Activated naive CD4-positive, alpha-beta T cell treated with anti-CD3 and anti-CD28 coated beads, Interleukin-2, amount 50 U/mL, for 16 hours (primary cell): ENCODE measurements around the gene SLC39A5.

Experiments
- DNase-seq: peaks from one replicate; pipeline ENCODE4 v3.0.0-alpha.2; 2020

Gene SLC39A5

DNA sequence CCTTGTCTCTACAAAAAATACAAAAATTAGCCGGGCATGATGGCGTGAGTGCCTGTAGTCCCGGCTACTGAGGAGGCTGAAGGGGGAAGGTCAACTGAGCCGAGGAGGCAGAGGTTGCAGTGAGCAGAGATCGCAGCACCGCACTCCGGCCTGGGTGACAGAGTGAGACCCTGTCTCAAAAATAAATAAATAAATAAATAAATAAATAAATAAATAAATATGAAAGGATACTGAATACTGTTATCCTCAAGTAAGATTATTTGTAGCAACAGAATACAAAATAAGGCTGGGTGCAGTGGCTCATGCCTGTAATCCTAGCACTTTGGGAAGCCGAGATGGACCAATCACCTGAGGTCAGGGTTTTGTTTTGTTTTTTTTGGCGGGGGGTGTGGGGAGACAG lies 10.0 kb upstream of the SLC39A5 start:
- no peak for DNase-seq

DNA sequence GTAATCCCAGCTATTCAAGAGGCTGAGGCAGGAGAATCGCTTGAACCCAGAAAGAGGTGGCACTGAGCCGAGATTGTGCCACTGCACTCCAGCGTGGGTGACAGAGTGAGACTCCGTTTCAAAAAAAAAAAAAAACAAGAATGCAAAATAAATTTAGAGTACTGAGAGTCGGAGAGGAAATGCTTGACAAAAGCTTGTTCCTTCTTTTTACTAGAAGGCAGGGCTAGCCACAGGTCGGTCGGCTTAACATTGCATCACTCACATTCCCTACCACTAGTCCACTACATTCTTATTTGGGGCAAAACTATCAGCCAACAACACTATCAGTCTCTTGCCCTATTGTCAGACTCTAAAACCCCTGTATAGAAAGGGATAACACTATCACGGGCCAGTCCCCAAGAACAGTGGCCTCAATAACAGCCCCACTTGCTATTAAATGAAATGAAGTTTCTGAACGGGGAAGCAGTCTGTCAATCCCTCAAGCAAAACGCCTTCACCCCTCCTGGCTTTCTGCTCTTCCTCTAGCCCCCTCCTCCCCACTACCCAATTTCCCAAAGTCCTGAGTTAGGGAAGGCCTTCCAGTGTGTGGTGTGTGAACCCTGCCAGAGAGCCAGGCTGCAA lies 9.1 kb upstream of the SLC39A5 start:
- no peak for DNase-seq

DNA sequence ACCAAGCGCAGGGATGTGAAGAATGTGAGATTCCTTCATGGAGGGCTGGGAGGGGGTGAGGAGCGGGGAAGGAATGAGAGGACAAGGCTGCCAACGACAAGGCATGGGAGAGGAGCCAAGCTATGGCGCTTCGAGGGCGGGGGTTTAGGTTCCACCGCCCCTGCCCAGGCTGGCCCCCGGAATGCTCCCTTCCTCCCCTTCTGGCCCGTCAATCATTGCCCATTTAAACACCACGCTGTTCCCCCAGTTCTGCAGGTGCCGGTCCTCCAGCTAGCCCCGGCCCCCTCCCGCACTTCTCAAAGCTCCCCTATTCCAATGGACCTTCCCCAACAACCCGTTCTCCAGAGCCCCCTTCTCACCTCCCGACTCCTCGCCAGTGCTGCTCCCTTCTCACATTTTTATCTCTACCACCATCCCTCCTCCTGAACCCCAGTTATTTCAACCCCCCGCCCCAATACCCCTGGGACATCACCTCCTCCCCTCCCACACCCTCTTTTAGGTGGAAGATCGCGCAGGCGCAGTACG lies 8.6 kb upstream of the SLC39A5 start:
- DNase-seq, result no peak

DNA sequence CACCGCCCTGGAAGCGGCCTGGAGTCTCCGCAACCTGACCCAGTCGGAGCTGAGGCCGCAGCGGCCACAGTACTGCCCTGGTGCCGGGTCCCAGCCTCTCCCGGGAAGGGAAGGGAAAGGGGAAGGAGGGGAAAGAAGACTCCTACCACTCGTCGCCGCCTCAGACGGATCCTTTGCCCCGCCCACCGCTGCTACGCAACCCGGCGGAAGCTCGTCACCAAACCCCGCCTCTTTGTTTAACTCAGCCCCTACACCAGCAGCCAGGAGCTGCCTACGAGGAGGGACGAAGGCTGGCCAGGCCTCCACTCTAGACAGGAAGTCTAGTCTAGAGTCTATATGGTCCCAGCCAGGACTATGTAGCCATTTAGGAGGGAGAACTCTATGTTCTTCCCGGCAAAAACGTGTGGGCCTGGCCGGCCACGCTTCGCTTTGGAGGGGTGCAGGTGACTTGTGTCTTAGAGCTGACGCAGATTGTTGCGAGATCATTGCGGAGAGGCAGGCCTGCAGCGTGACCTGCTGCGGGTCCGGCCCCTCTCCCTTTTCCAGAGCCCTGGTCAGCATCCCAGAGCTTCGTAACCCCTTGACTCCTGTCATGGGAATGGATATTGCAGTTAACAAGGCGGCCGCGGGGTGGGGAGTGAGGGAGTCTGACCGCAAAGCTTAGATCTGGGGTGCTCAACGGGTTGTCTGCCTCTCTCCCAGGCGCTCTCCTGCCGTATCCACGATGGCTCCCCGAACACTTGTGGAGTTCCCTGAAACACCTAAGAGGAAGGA lies 7.9 kb upstream of the SLC39A5 start, which contains the start of gene RNF41:
Gene RNF41, minus strand, starts transcription at position 166 of the 774 bp plus-strand sequence. CDS start 7,875 bp downstream, outside the sequence.
- peak; percentile 91 for DNase-seq

DNA sequence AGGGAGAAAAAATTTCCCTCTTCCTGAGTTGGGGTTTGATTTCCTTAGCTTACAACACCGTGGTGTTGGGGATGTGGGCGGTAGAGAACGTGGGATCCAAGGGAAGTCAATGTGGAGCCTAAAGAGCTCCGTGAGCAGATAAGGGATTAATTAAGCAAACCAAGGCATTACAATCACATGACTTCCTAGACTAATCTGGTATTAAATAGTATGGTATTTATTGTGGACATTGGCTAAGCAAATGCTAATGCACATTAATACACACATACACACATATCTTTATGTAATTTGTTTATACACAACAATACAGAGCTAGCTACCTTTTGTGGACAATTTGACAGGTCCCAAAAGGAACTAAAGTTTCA lies 7.3 kb upstream of the SLC39A5 start:
- DNase-seq, result no peak

DNA sequence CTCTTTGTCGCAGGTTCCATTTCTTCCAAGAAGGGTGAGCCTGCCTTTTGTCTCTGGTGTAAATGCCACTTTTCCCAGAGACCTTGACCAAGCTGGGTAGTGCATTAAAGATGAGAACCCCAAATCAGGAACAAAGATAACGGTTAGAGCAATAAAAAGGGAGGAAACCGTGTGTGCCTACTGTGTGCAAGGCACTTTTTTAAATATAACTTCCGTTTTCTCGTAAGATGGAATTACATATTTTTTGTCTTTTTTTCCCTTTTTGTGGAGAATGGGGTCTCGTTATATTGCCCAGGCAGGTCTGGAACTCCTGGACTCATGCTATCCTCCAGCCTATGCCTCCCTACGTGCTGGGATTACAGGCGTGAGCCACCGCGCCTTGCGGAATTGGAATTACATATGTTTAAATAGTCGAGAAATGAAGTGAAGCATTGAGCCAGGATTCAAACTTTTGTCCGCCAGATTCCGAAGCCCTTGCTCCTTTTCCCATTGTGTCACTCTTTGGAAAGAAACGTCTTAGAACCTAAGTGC lies 6.2 kb upstream of the SLC39A5 start:
- DNase-seq, result no peak

DNA sequence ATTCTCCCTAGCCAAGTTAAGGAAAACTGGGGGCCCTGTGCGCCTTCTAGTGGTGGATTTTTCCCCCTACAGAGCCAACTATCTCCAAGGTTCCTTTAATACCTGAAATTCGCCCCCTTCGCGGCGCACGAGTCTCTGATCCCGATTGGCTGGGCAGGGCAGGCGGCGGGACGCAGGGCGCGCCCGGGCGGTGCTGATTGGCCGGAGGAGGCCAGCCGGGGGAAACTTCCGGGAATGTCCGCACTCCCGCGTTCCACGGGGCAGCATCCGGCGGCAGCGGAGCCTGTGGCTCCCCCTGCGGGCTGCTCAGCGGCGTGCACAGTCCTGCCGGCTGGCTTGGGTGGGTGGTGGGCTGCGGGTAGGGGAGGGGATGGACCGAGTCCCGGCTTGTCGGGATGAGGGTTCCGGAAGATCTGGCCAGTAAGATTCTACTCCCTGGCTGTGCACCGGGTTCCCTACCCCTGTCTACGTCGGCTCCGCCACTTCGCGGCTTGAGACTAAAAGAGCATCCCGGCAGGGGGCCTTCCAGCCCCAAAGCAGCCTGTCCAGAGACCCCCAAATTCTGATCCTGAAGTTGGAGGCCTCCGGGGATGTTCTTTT lies 5.6 kb upstream of the SLC39A5 start, which contains the start of gene NABP2:
Gene NABP2, plus strand, starts transcription at position 241 of the 600 bp plus-strand sequence. CDS start 515 bp downstream, outside the sequence.
- DNase-seq, result peak; percentile 94

DNA sequence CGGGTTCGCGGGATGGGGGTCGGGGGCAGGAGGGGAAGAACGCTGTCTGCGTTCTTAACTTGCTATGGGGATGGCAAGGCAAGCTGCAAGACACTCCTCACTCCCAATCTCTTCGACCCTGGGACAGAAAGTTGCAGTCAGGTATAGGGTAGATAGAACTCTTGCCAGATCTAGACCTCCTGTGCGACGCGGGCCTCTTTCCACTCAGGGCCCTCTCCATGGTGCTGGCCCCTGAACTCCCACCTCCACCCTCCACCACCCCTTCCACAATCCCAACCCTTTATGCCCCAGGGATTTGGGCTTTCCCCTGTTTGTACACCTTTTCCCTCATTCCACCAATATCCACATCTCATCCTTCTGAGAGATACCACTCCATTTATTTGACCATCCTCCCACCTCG lies 4.9 kb upstream of the SLC39A5 start:
- DNase-seq, result no peak

DNA sequence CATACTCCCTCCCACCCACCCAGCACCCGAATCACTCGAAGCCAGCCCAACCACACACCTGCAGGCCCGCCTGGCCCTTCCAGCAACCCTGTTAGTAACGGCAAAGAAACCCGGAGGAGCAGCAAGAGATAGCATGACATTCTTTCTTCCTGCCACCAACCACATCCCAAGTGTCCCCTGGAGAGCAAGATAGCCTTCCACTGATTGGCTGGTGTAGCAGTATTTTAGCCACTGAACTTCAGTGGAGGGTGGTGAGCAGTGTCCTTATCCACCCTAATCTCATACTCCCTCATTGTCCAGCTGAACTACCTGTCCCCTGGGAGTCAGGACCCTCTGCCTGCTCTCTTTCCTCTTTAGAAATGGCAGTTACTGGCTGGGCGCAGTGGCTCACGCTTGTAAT lies 769 bp upstream of the SLC39A5 start:
- DNase-seq, result no peak

DNA sequence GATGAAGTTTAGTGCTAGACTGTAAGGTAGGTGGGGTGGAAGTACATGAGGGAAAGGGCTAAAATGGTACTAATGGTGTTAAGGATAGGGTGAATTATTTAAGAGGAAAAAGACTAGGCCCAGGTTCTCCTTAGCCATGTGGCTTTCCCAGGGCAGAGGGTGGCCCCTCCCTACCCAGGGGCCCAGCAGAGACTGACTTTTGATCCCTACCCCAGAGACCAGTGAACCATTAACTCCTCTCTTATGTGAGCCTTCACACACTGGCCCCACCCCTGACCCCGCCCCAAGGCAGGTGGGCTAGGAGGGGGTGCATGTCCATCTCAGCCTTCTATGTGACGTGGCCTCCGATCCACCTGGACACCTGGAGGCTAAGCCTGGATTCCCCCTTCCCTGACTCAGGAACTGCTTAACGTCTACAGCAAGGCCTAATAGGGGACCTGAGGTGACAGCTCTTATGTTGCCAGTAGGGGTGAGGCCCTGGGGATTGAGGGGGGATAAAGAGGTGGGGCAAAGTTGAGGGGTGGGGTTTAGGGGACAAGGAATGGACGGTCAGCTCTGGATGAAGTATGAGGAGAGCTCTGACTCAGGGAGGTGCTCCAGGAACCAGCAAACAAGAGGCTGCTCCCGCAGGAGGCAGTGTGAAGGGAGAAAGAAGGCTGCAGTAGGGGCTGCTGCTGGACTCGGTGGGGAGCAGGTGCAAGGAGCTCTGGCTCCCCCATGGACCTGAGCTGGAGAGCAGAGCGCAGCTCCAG lies 757 bp downstream of the SLC39A5 start:
- DNase-seq, result no peak

DNA sequence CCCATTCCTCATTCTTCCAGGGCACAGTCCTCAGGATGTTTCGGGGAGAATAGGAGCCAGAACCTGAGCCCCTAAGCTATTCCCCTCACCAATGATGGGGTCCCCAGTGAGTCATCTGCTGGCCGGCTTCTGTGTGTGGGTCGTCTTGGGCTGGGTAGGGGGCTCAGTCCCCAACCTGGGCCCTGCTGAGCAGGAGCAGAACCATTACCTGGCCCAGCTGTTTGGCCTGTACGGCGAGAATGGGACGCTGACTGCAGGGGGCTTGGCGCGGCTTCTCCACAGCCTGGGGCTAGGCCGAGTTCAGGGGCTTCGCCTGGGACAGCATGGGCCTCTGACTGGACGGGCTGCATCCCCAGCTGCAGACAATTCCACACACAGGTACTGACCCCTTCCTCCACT lies 1.3 kb downstream of the SLC39A5 start:
- DNase-seq, result no peak

DNA sequence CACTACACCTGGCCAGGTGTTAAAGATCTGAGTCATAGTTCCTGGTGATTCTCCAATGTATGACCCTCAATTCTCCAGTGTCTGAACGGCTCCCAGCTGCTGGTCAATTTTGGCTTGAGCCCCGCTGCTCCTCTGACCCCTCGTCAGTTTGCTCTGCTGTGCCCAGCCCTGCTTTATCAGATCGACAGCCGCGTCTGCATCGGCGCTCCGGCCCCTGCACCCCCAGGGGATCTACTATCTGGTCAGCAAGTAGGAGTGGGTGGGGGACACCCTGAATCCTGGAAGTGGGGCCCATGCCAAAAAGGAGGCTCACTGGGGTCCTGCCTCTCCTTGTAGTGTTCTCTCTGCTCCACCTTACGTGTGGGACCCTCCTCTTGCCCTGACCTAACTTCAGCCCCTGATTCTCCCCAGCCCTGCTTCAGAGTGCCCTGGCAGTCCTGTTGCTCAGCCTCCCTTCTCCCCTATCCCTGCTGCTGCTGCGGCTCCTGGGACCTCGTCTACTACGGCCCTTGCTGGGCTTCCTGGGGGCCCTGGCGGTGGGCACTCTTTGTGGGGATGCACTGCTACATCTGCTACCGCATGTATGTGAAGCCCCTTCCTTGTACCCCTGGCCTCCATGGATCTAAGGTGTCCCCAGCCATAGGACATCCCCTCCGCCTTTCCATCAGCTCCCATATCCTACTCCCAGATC lies 5.0 kb downstream of the SLC39A5 start:
- DNase-seq, result no peak

DNA sequence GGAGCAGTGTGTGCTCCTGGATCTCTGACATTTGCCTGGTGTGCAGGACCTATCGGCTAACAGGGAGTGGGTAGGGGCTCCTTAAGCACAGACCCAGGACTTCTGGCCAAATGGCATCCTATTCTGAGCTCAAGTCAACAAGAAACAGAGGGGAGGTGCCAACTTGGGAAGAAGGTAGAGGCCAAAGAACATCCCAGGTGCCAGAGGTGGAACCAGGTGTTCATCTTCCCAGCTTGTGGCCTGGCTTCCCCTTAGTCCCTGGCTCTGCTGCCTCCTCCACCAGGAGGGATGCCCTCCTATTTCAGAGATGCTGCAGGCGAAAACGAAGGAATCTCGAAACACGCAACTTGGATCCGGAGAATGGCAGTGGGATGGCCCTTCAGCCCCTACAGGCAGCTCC lies 6.2 kb downstream of the SLC39A5 start:
- no peak for DNase-seq

DNA sequence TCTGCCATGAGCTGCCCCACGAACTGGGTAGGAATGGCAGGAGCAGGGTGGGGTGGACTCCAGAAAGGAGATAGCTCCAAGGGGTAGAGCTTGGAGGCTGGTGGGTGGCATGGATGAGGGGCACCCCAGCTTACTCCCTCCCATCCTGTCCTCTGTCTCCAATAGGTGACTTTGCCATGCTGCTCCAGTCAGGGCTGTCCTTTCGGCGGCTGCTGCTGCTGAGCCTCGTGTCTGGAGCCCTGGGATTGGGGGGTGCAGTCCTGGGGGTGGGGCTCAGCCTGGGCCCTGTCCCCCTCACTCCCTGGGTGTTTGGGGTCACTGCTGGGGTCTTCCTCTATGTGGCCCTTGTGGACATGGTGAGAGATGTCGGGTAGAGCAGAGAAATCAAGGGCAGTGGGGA lies 7.1 kb downstream of the SLC39A5 start:
- DNase-seq, result no peak

DNA sequence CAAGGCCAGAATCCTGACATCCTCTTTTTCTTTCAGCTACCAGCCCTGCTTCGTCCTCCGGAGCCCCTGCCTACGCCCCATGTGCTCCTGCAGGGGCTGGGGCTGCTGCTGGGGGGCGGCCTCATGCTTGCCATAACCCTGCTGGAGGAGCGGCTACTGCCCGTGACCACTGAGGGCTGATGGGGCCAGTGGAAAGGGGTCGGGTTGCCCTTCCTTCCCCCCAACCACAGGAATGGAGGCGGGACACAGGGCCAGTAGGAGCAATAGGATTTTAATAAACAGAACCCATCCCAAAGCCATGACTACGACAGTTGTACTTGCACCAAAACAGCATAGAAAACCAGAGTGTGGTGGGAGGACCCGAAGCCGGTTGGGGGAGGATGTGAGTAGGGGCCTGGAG lies 7.7 kb downstream of the SLC39A5 start:
- DNase-seq, result no peak

DNA sequence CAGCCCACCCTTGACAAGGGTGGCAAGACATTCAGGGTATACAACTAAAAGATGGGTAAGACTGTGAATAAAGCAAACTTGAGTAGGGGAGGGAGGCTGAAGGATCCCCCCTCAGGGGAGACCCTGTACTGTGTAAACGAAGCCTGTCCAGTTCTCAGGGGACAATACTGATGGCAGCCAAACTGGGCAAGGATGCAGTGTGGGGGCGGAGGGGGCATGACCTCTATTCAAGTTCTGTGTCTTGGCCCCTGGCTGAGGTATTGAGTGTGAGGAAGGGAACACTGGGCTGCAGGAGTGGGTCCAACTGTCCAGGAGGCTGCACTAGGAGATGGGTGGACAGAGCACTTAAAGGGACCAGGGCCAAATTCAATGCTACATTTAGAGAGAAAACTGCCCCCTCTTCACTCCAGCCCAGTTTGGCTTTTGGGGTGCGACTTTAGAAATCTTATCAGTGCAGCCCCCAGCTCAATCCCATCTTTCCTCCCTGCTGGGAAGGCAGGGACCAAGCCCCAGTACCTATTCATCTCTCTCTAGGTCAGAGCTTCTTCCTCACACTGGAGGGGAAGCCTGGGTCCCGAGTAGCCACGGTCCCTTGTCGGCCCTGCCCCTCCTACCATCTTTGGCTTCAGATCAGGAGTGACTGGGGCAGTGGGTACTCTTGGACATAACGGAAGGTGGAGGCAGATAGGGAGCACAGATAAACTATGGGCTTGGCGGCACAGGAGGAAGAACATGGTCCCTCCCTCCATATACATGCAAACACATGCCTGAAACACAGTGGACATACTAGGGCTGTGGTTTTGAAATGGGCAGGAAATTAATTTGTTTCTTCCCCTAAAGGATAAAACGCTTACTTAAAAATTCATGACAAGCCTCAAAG lies 11.8 kb downstream of the SLC39A5 start:
- no peak for DNase-seq

DNA sequence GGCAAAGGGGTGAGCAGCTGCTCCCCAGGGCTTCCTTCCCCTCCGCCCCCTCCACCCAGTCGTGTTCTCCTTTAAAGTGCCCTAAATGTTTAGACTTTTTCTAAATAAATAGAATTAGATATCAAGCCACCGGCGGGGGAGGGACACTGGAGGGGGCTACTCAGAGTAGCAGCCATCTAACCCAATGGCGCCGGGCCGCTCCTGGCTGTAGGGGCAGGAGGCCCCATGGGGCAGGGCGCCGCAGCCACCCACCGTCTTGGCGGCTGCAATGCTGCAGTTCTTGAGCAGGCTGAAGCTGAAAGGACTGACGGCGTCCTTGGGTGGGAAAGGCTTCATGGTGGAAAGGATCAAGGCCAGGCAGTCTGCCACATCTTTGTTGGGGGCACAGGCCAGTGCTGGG lies 13.1 kb downstream of the SLC39A5 start:
- DNase-seq, result no peak

DNA sequence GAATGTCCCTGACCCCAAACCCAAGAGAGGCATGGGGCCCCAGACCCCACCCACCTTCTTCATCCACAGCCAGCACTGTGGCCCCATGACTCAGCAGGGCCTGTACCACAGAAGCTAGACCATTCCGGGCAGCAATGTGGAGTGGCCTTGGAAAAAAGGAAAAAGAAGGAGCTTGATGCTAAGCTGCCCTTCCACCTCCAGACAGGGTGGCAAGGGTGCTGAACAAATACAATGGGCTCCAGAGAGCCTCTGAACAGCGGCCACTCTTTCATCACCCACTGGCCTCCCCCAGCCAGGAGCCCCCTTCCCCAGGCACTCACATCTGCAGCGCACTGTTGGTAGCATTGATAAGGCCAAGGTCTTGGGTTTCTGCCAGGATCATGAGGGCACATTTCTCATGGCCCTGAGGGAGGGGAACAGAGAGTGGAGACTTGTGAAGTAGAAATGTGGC lies 13.9 kb downstream of the SLC39A5 start:
- DNase-seq, result no peak

DNA sequence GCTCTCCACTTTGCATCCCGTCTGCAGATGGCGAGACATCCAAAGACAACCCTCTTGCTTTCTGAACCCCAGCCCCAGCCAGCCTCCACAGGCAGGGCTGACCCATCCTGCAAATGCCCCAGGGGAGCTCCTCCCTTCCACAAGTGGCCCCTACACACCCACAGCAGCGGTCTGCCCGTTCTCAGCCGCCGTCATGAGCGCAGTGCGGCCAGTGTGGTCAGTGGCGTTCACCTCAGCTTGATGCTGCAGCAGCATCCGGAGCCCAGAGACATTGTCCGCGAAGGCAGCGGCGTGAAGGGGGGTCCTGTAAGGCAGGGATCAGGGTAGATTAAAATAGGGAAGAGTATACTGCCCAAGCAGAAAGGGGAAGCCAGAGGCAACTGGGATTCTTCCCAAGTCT lies 14.6 kb downstream of the SLC39A5 start:
- no peak for DNase-seq

DNA sequence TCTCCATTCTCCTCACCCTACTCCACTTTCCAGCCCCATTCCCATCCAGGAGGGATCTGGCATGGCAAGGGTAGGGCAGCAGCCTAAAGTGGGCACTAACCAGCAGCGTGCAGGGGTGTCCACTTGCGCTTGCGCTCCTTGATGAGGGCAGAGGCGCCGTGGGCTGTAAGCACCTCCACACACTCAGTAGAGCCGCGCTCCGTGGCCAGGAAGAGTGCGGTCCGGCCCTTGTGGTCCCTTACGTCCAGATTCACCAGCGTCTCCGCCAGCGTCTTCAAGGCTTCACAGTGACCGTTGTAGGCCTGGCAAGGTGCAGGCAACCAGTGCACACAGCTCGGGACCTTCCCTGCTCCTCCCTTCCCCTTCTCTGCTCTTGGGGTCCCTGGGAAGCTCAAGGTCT lies 18.1 kb downstream of the SLC39A5 start:
- DNase-seq, result no peak

DNA sequence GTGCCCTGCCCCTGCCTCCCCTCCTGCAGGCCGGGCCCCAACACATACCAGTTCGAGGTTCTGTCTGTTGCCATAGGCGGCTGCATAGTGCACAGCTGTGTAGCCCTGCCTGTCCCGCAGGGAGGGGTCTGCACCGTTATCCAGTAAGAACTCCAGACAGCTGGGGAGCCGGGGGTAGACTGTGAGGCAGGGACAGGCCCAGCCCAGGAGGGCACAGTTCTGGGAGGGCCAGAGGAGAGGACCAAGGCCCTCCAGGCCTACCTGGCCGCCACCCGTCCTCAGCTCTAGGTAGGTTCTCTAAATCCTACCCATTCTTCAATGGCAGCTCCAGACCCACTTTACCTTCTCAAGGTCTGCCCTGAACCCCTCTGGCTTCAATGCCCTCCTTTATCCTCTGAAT lies 18.9 kb downstream of the SLC39A5 start:
- DNase-seq, result no peak
